ENCODE data around the gene FAM174C.

- TF ChIP-seq CTCF (IDR thresholded peaks at IDR 0.05; ENCODE audit: control extremely low read depth in 1 of 3, insufficient read depth in 1 of 3, low read depth in 1 of 3, low read length in 3 of 3) (no peak), EGR1 (IDR thresholded peaks at IDR 0.05; ENCODE audit: borderline replicate concordance, low read depth, low read length) (no peak), SP2 (IDR thresholded peaks at IDR 0.05; ENCODE audit: low read length) (no peak), CBX5 (IDR thresholded peaks at IDR 0.05; ENCODE audit: low read depth, low read length) (no peak), POLR2AphosphoS5 (IDR thresholded peaks at IDR 0.05; ENCODE audit: low read depth, low read length) (0 out of 2 replicates have a peak, but pooled peaks have one; percentile 20), EZH2 (IDR thresholded peaks at IDR 0.05; ENCODE audit: low read depth, low read length, severe bottlenecking) (no peak)
Observed at GRCh38 chr19:1276628-1277022, 1.3 kb downstream of the FAM174C start.

Data from H1 (cell line).